GM21786 (cell line): ENCODE measurements around the gene COL5A3.

Experiments
- ATAC-seq: cut with Tn5 transposase; IDR thresholded peaks from one replicate; pipeline ENCODE4 v1.9.1; 2021; ENCODE audit not compliant: unreplicated experiment

COL5A3 gene

DNA sequence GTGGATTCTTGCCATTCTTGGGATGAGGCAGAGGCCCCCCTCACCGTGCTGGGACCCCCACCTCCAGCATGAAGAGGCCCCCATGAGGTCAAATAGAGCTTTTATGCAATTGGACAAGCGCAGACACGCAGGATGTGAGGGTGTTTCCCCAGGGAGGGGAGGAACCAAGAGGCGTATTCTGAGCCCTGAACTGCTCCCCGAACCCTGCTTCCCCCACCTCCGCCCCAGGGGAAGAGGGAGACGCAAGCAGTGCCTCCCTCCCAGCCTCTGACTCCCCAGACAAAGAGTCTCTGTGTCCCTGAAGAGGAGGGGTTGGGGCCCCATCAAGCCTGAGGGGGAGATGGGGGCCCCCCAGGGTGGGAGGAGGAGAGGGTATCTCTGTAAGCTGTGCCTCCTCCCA, 1.7 kb upstream of the COL5A3 start:
- no peak for ATAC-seq

DNA sequence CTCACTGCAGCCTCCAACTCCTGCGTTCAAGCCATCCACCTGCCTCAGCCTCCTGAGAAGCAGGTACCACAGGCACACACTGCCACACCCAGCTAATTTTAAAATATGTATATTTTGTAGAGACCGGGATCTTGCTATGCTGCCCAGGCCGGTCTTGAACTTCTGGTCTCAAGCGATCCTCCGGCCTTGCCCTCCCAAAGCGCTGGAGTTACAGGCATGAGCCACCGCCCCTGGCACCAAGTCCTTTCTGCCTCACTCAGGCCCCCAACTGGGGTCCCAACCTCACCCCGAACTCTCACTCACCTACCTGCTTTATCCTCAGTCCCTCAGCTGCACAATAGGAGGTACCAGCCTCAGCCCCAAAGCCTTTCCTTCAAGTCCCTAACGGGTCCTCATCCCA, 635 bp upstream of the COL5A3 start:
- no peak for ATAC-seq

DNA sequence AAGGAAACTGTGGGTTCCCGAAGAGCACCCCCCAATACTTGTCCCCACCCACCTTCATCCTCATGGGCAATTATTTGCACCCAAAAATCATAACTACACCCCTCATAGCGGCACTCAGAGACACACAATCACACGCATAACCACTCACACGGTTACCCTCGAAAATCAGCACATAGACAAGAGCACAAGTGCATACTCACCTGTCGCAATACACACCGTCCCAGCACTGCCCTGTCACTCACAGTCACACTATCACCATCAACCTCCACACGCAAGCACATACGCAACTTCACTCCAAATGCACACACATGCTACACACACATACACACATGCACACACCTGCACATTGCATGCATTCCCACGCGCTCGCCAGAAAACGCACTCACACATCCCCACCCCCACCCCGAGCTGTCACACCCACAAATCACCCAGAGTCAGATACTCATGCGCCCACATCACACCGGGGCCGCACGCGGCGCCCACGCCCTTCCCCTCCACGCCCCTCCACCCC, 535 bp downstream of the COL5A3 start:
- ATAC-seq = no peak

DNA sequence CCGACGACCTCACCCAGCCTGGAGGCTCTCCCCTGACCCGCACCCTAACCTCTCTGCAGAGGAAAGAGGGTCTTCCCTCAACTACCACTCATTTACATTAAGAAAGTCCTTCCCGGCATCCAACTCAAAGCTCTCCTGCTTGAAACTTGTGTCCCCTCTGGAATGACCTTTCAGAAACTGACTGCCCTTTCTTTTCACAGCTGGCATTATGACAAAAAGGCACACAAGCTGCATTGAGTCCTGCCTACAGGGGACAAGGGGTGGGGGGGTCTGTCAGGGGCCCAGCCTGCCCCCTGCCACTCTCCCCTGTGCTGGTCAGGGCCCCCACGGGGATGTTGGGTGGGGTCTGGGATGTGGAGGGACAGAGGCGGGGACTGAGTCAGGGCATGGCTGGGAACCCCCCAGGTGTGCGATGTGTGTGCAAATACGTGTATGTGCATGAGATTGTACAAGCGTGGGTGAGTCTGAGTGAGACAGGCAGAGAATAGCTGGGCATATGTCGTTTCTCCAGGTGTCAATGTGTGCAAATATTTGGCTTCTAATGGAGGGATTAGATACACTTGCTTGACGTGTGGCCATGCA, 2.0 kb downstream of the COL5A3 start:
- ATAC-seq = no peak

DNA sequence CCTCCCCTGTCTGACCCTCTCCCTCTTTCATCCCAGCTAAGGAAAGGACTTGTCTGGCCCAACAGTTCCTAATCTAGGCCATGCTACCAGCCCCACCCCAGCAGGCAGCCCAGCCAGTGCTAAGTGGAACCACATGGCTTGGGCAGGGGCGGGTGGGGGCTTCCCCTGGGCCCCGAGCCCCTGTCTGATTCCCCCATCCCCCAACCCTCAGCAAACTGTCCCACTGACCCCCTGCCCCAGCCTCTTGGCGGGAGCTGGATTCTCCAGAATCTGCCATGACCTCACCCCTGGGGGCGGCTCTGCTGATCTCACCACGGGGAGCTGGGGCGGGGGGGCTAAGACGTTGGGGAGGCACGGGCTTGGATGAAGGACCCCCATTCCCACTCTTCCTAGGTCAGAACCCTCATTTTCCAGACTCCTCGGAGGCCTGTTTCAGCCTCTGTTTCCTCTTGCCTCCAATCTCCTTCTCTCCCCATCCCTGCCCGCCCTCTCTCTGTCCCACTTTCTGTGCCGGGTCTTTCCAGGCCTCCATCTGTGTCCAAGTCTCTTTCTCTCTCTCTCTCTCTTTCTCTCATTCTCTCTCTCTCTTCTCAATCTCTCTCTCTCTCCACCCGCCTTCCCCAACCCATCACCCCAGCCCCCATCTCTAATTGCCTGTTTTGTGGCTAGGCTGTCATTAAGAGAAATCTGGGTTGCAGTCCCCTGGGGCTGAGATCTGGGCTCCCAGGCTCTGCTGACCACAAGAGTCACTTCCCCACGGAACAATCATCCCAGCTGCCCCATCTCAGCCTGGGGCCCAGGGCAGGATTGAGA, 2.7 kb downstream of the COL5A3 start:
- no peak for ATAC-seq

DNA sequence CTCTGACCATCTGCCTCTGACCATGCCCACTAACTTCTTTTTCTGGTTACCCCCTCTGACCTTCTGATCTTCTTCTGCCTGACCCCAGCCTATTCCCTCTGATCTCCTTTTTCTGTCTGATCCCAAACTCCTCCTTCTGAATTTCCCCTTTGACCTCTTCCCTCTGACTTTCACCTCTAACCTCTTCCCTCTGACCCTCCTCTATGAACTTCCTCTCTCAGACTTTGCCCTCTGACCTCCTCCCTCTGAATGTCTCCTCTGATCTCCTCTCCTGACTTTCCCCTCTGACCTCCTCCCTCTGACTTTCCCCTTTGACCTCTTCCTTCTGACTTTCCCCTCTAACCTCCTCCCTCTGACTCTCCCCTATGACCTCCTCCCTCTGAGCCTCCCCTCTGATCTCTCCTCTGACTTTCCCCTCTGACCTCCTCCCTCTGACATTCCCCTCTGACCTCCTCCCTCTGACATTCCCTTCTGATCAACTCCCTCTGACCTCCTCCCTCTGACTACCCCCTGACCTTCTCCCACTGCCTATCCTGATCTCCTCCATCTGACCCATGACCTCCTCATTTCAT, 3.5 kb downstream of the COL5A3 start:
- ATAC-seq = no peak

DNA sequence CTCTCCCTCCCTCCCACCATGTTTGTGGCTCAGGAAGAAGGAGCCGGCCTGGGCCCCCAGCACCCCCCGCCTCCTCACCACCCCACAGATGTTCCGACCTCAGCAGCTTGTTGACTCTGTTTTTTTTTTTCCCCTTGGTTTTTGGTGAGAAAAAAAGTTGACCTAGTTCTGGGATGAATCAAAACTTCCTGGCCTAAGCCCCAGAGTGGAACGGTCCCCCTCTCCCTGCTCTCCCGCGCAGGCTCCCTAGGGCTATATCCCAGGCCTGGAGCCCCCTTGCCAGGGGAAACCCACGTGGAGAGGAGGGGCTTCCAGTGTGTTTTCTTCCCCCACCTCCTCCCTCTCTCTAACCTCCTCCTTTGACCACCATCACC, 4.0 kb downstream of the COL5A3 start:
- no peak for ATAC-seq

DNA sequence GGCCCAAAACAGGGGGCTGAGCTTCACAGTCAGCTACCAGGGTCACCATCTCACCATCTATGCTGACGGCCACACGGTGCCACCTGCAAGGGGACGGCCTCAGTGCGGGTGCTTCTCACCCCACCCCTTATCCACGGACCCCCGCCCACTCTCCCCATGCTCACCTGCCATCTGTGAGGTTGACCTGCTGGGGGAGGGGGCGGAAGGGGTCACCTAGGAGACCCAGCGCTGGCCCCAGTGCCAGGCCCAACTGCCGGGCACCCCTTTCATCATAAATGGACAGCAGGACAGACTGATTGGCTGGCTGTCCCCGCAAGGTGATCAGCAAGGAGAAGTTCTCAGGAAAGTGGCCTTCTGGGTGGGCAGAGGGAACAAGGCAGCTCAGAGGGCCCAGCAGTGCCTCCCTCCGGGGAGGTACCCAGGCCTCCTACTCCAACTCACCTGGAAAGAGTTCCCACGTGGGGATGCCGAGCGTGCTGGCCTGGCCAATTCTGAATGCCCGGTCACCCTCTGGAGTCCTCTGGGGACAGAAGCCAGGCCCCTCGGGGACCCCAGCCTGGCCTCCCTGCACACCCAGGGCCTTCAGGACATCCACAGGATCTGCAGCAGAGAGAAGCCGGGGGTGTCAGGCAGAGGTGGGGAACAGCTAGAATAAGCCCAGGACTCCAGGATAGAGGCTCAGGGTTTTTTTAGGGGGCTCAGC, 4.5 kb downstream of the COL5A3 start:
- no peak for ATAC-seq

DNA sequence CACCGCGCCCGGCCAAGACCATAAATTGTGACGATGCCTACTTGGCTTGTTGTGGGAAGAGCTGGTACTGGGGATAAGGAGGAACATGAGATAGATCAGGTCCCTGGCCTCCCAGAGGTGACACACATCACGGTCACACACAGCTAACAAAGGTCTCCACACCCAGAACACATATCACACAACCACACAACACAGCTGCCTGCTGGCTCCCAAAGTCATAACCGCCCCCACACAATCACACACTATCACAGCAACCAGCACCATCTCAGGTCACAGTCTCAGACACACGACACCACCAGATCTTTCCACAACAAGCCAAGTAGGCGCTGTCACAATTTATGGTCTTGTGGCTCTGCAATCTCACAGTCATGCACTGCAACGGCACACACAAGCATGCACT, 5.7 kb downstream of the COL5A3 start:
- ATAC-seq = no peak

DNA sequence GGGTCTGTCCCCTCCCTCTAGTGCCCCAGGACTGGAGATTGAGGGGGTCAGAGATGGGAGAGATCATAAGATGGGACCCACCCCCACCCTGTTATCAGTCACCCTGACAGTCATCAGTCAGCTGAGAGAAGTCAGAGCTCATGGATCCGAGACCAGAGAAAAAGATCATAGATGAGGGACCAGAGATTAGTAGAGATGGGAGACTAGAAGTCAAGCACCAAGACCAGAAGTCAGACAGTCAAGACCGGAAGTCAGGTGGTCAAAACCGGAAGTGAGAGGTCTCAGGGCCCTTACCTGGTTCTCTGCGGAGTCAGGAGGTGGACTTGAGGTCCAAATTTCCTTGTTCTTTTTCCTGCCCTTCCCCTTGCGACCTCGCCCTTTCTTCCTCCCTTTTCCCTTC, 7.0 kb downstream of the COL5A3 start:
- no peak for ATAC-seq

DNA sequence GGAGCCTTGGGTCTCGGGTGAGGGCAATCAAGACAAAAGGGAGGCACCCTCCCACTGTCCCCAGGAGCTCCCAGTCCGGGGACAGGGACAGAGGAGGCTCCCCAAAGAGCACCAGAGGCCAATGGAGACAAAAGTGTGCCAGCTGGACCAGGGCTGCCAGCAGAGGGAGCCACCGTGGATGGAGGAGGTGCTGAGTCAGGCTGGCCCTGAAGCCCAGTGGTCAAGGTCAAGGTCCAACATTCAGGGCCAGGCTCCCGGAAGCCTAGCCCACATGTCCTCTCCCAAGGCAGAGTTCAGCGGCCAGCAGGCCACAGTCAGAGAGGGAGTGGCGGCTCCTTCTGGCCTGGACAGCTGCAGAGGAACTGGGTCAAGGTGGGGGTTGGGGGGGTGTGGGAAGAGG, 8.4 kb downstream of the COL5A3 start:
- ATAC-seq = no peak

DNA sequence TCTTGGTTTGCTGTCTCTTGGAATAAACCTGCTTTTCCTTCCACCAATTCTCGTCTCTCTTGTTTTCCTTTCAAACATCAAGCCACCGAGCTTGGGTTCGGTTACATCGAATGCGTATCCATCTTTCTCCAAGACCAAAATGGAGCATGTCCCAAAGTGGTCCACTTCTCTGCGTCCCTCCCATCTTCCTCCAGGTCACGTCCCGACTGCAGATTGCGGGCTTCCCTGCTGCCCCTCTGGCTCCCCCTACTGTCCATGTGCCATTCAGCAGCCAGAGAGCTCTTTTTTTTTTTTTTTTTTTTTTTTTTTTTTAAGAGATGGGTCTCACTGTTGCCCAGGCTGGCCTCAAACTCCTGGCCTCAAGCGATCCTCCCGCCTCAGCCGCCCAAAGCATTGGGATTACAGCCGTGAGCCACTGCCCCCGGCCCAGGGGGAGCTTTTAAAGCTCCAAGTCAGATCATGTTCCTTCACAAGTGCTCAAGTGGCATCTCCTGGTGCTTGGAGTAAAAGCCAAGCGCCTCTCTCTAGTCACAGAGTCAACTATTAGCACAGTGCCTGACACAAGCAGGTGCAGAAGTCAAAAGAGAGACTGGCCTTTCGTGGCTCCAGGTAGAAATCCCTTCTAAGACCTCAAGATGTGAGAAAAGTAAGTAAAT, 10.0 kb downstream of the COL5A3 start:
- no peak for ATAC-seq

DNA sequence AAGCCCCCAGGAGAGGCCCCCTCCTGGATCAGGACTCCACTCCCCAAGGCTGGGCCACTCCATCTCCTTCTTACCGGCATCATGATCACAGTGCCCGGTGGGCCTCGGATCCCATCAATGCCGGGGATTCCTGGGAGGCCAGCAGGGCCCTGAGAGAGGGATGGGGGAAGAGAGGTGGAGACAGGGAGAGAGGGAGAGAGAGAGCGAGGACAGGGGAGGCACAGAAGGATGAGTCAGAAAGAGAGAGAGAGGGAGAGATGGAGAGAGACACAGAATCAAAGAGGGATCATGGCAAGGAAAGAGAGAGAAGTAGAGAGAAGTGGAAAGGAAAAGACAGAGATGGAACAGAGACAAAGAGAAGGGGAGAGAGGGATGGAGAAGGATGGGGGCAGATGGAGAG, 13.8 kb downstream of the COL5A3 start:
- no peak for ATAC-seq

DNA sequence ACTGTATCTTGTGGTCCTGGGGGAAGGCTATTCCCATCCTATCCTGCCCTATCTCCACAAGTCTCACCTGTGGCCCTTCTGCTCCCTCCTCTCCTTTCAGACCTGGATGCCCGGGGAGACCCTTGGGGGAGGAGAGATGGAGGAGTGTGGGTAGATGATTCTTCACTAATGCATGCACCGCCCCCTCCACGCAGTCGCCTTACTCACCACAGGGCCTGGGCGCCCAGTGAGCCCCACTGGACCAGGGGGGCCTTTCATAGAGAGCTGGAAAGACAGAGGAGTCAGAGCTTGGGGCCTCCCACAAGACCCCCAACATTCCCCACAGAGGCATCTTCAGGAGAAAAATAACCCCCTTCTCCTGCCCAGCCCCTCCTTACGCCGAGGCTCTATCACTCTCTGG, 14.3 kb downstream of the COL5A3 start:
- no peak for ATAC-seq

DNA sequence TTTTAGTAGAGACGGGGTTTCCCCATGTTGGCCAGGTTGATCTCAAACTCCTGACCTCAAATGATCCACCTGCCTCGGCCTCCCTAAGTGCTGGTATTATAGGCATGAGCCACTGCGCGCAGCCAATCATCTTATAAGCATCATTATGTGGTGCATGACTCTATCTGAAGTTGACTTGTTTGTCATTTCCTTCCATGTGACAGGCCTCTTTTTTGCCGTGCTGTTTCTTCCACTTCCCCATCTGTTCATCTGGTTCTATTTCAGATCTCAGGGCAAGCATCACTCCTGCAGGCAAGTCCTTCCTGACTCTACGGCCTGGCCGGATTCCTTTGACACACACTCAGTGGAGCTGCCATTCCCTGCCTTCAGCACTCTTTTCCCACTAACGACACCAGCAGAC, 15.2 kb downstream of the COL5A3 start:
- ATAC-seq = no peak

DNA sequence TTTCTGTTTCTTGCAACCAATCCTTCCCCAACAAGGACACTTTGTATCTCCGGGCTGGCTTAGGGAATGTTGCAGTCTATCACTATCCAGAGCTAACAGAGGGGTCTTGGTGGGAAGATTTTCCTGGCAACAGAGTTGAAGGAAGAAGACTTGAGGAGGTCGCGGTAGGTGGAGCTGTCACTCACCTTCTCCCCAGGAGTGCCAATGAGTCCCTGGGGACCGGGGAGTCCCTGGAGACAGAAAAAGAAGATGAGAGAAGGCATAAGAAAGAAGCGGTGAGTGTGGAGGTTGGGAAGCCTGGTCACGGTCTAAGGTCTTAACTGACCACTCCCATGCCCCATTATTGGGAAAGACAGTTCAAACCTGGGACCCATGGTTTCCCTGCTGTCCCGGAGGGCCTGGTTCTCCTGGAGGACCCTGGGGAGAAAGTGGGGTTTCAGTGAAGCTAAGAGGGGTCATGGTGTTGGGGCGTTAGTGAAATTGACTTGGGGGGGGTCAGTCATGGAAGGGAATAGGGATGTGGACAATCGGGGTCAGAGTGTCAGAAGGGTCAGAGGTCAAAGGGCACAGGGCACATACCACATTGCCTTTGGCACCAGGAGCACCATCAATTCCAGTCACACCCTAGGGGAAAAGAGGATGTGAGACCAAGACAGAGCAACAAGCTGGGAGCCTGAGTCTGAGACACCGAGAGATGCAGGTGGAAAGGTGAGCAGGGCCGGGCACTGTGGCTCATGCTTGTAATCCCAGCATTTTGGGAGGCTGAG, 18.7 kb downstream of the COL5A3 start:
- ATAC-seq = no peak

DNA sequence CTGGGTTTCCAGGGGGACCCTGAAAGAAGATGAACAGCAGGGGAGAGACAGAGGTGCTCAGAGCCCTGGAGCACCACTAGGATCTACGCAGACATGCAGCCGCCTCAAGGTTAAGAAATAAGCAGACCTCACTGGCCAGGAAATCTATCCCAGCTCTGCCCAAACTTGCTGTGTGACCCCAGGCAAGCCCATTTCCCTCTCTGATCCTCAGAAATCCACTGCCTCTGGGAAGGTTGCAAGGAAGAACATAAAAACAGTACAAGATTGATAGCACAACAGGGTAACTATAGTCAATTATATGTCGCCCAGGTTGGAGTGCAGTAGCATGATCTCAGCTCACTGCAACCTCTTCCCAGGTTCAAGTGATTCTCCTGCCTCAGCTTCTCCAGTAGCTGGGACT, 20.8 kb downstream of the COL5A3 start:
- no peak for ATAC-seq

DNA sequence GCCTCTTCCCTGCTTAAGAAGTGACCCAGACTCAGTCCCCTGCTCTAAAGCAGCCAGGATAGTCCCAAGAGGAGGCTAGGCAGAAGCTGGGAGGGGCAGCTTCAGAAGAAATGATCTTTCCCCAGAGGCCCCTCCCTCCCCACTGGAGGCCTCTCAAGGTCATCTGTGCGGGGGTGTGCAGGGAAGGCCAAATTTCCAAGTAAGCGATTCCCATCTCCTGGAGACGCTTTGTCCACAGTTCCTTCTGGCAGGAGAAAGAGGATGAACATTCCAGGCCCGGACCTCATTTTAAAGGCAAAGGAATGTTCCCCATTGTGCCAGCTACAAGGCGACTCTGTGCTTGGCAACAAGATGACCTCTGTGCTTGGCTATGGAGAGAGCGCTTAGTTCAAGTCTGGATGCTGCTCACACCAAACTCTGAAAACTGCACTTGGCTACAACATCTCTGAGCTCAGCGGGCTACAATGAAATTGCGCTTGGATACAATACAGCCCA, 23.5 kb downstream of the COL5A3 start:
- ATAC-seq = no peak

DNA sequence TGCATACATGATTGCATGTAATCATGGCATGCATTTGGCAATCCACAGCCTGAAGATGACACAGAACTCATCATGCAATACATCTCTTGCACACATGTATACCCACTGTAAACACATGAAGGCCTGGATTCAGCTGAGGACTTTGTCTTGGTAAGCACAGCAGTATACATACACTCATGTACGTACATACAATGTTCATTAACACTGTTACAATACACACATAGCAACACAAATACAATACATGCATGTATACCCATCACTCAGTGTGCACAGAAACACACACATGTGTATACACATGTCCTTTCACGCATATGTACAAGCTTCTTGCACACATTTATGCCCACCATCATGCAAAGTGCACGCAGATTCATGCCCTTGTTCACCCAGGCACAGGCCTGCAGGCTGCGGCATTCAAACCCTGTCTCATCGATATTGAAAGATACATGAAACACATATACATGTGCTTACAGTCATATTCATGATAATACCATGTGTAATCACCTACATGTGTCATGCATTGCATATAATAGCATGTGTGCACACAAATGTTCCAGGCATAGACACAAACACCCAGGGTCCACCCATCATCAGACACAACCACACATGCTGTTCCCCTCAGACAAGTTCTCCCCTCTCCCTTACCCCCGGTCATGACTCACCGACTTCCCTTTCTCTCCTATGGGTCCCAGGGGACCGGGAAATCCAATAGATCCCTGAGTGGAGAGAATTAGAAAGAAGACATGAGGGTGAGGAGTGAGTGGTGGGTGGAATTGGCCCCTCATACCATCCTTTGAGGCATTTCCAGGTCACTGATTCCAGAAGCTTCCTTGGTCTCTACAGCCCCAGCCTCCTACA, 28.7 kb downstream of the COL5A3 start:
- ATAC-seq = no peak
